ENCODE results near the gene ILK.

The ILK gene

GRCh38 chr11:6557063-6557462 lies 46.5 kb upstream of the ILK start:
- DNase-seq: no peak
- no peaks in the 10 kb centered on the region for H3K27me3 ChIP-seq (ENCODE audit: control insufficient read depth in 1 of 2, insufficient read depth in 1 of 2, low read length in 2 of 2)
- H3K14ac ChIP-seq (ENCODE audit: low read length in 2 of 2): no peak overlapping the region
- H2BK12ac ChIP-seq (ENCODE audit: low read length in 2 of 2): no peak overlapping the region
- H2BK120ac ChIP-seq (ENCODE audit: low read depth, low read length): no peak overlapping the region
- no peak overlapping the region for H3K23ac ChIP-seq (ENCODE audit: low read length in 2 of 2)
- no peak overlapping the region for H2AFZ ChIP-seq (ENCODE audit: low read depth, low read length)
- H3K36me3 ChIP-seq (ENCODE audit: control insufficient read depth in 1 of 2, insufficient read depth in 2 of 2, low read depth in 1 of 2, low read length in 2 of 2): peaks cover 11 to 40% of the 10 kb centered on the region in 2 experiments
- H3K4me1 ChIP-seq (ENCODE audit: control insufficient read depth, insufficient read depth, low read depth, low read length): peaks cover 9% of the 10 kb centered on the region
- H3K18ac ChIP-seq (ENCODE audit: low read depth in 1 of 2, low read length in 2 of 2): no peak overlapping the region
- no peak overlapping the region for H3K4me2 ChIP-seq (ENCODE audit: low read length, poor library complexity, severe bottlenecking)
- no peak overlapping the region for H4K91ac ChIP-seq (ENCODE audit: low read length)
- H3K9ac ChIP-seq (ENCODE audit: low read length): no peak overlapping the region
- 97% methylated on average over 10 of the region's 11 CpGs for WGBS
- no peak overlapping the region for H3K4me3 ChIP-seq (ENCODE audit: insufficient read depth in 1 of 2, low read depth in 1 of 2, low read length in 2 of 2)
- no peak overlapping the region for H2AK5ac ChIP-seq (ENCODE audit: low read length, severe bottlenecking)
- no peak overlapping the region for H4K8ac ChIP-seq (ENCODE audit: low read length)
- H3K27ac ChIP-seq (ENCODE audit: low read length, poor library complexity, severe bottlenecking): no peak overlapping the region
- H2BK15ac ChIP-seq (ENCODE audit: low read depth, poor library complexity, severe bottlenecking): no peak overlapping the region
- H3K79me1 ChIP-seq (replicated peaks; ENCODE audit: low read length, poor library complexity, severe bottlenecking): no peaks in the 10 kb centered on the region
- no peaks in the 10 kb centered on the region for H3K9me3 ChIP-seq (ENCODE audit: control insufficient read depth, low read length)
- H2BK5ac ChIP-seq (ENCODE audit: low read depth, low read length, poor library complexity, severe bottlenecking): no peak overlapping the region
- no peak overlapping the region for H3K4ac ChIP-seq (ENCODE audit: low read depth in 1 of 2, low read length in 2 of 2)

GRCh38 chr11:6557761-6558674 lies 45.6 kb upstream of the ILK start:
- H3K9ac ChIP-seq (ENCODE audit: low read length): no peak overlapping the region
- no peak overlapping the region for H3K23ac ChIP-seq (ENCODE audit: low read length in 2 of 2)
- no peak overlapping the region for H2BK15ac ChIP-seq (ENCODE audit: low read depth, poor library complexity, severe bottlenecking)
- H3K27ac ChIP-seq (ENCODE audit: low read length, poor library complexity, severe bottlenecking): no peak overlapping the region
- H2AFZ ChIP-seq (ENCODE audit: low read depth, low read length): no peak overlapping the region
- peaks cover 12% of the 10 kb centered on the region for H3K4me1 ChIP-seq (ENCODE audit: control insufficient read depth, insufficient read depth, low read depth, low read length)
- no peaks in the 10 kb centered on the region for H3K79me1 ChIP-seq (replicated peaks; ENCODE audit: low read length, poor library complexity, severe bottlenecking)
- H4K91ac ChIP-seq (ENCODE audit: low read length): no peak overlapping the region
- 95% methylated on average over 14 of the region's 14 CpGs for WGBS
- no peak overlapping the region for H2AK5ac ChIP-seq (ENCODE audit: low read length, severe bottlenecking)
- H3K4ac ChIP-seq (ENCODE audit: low read depth in 1 of 2, low read length in 2 of 2): no peak overlapping the region
- H3K18ac ChIP-seq (ENCODE audit: low read depth in 1 of 2, low read length in 2 of 2): no peak overlapping the region
- H4K8ac ChIP-seq (ENCODE audit: low read length): no peak overlapping the region
- DNase-seq: no peak
- H3K14ac ChIP-seq (ENCODE audit: low read length in 2 of 2): no peak overlapping the region
- H3K9me3 ChIP-seq (ENCODE audit: control insufficient read depth, low read length): no peaks in the 10 kb centered on the region
- no peak overlapping the region for H3K4me3 ChIP-seq (ENCODE audit: insufficient read depth in 1 of 2, low read depth in 1 of 2, low read length in 2 of 2)
- H3K36me3 ChIP-seq (ENCODE audit: control insufficient read depth in 1 of 2, insufficient read depth in 2 of 2, low read depth in 1 of 2, low read length in 2 of 2): peaks cover 13 to 47% of the 10 kb centered on the region in 2 experiments
- no peak overlapping the region for H2BK120ac ChIP-seq (ENCODE audit: low read depth, low read length)
- H2BK5ac ChIP-seq (ENCODE audit: low read depth, low read length, poor library complexity, severe bottlenecking): no peak overlapping the region
- no peak overlapping the region for H3K4me2 ChIP-seq (ENCODE audit: low read length, poor library complexity, severe bottlenecking)
- no peaks in the 10 kb centered on the region for H3K27me3 ChIP-seq (ENCODE audit: control insufficient read depth in 1 of 2, insufficient read depth in 1 of 2, low read length in 2 of 2)
- no peak overlapping the region for H2BK12ac ChIP-seq (ENCODE audit: low read length in 2 of 2)

DNA sequence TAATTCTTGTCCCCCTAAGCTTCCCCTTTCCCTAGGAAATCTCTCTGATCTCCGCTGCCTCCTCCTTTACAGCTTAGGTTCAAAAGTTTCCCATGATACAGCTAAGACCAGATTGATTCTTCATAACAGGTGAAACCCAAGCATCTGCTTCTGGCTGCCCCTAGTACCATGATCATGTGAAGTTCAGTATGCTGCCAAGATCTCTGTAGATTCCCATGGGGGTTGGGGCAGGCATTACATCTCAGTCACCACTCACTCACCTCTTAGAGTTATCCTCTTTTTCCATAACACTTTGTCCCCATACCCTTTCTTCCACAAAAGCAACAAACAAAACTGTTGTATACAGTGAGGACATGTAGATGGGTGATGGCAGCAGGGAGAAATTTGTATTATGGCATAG lies 44.2 kb upstream of the ILK start:
- Histone ChIP-seq H2BK120ac (ENCODE audit: low read depth, low read length) (no peak overlapping the region), H3K4me2 (ENCODE audit: low read length, poor library complexity, severe bottlenecking) (no peak overlapping the region), H3K4me1 (ENCODE audit: control insufficient read depth, insufficient read depth, low read depth, low read length) (peaks cover 17% of the 10 kb centered on the region), H3K23ac (ENCODE audit: low read length in 2 of 2) (no peak overlapping the region), H4K8ac (ENCODE audit: low read length) (no peak overlapping the region), H4K91ac (ENCODE audit: low read length) (no peak overlapping the region), H3K18ac (ENCODE audit: low read depth in 1 of 2, low read length in 2 of 2) (no peak overlapping the region), H2AK5ac (ENCODE audit: low read length, severe bottlenecking) (no peak overlapping the region), H3K9ac (ENCODE audit: low read length) (no peak overlapping the region), H3K4me3 (ENCODE audit: insufficient read depth in 1 of 2, low read depth in 1 of 2, low read length in 2 of 2) (no peak overlapping the region), H2BK5ac (ENCODE audit: low read depth, low read length, poor library complexity, severe bottlenecking) (no peak overlapping the region), H3K9me3 (ENCODE audit: control insufficient read depth, low read length) (no peaks in the 10 kb centered on the region), H3K4ac (ENCODE audit: low read depth in 1 of 2, low read length in 2 of 2) (no peak overlapping the region), H3K79me1 (replicated peaks; ENCODE audit: low read length, poor library complexity, severe bottlenecking) (no peaks in the 10 kb centered on the region), H2BK12ac (ENCODE audit: low read length in 2 of 2) (no peak overlapping the region), H3K36me3 (ENCODE audit: control insufficient read depth in 1 of 2, insufficient read depth in 2 of 2, low read depth in 1 of 2, low read length in 2 of 2) (peaks cover 16 to 60% of the 10 kb centered on the region in 2 experiments), H3K27me3 (ENCODE audit: control insufficient read depth in 1 of 2, insufficient read depth in 1 of 2, low read length in 2 of 2) (no peaks in the 10 kb centered on the region), H3K14ac (ENCODE audit: low read length in 2 of 2) (no peak overlapping the region), H2BK15ac (ENCODE audit: low read depth, poor library complexity, severe bottlenecking) (no peak overlapping the region), H2AFZ (ENCODE audit: low read depth, low read length) (no peak overlapping the region), H3K27ac (ENCODE audit: low read length, poor library complexity, severe bottlenecking) (no peak overlapping the region)
- 100% methylated on average over 1 of the region's 1 CpG for WGBS
- no peak for DNase-seq

DNA sequence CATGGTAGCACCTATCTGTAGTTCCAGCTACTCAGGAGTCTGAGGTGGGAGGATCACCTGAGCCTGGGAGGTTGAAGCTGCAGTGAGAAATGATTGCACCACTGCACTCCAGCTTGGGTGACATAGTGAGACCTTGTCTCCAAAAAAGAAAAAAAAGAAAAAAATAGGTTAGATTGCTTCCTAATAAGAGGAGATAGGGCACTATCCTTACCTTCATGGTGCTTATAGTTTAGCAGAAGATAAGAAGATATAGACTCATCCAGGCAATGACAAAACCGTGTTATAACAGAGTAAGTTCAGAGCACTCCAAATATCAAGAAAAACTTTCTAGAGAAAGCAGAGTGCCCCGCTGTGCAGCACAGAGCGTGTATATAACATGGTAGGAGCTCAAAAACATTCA lies 42.3 kb upstream of the ILK start:
- Histone ChIP-seq H3K4me1 (ENCODE audit: control insufficient read depth, insufficient read depth, low read depth, low read length) (peaks cover 18% of the 10 kb centered on the region), H3K9me3 (ENCODE audit: control insufficient read depth, low read length) (no peaks in the 10 kb centered on the region), H2AK5ac (ENCODE audit: low read length, severe bottlenecking) (no peak overlapping the region), H3K23ac (ENCODE audit: low read length in 2 of 2) (no peak overlapping the region), H3K4me2 (ENCODE audit: low read length, poor library complexity, severe bottlenecking) (no peak overlapping the region), H2AFZ (ENCODE audit: low read depth, low read length) (no peak overlapping the region), H3K79me1 (replicated peaks; ENCODE audit: low read length, poor library complexity, severe bottlenecking) (no peaks in the 10 kb centered on the region), H4K8ac (ENCODE audit: low read length) (no peak overlapping the region), H3K14ac (ENCODE audit: low read length in 2 of 2) (no peak overlapping the region), H3K18ac (ENCODE audit: low read depth in 1 of 2, low read length in 2 of 2) (no peak overlapping the region), H3K27ac (ENCODE audit: low read length, poor library complexity, severe bottlenecking) (no peak overlapping the region), H3K9ac (ENCODE audit: low read length) (no peak overlapping the region), H3K4ac (ENCODE audit: low read depth in 1 of 2, low read length in 2 of 2) (no peak overlapping the region), H3K36me3 (ENCODE audit: control insufficient read depth in 1 of 2, insufficient read depth in 2 of 2, low read depth in 1 of 2, low read length in 2 of 2) (peaks cover 16 to 68% of the 10 kb centered on the region in 2 experiments), H2BK120ac (ENCODE audit: low read depth, low read length) (no peak overlapping the region), H2BK5ac (ENCODE audit: low read depth, low read length, poor library complexity, severe bottlenecking) (no peak overlapping the region), H4K91ac (ENCODE audit: low read length) (no peak overlapping the region), H3K27me3 (ENCODE audit: control insufficient read depth in 1 of 2, insufficient read depth in 1 of 2, low read length in 2 of 2) (no peaks in the 10 kb centered on the region), H3K4me3 (ENCODE audit: insufficient read depth in 1 of 2, low read depth in 1 of 2, low read length in 2 of 2) (no peak overlapping the region), H2BK12ac (ENCODE audit: low read length in 2 of 2) (no peak overlapping the region), H2BK15ac (ENCODE audit: low read depth, poor library complexity, severe bottlenecking) (no peak overlapping the region)
- 92% methylated on average over 3 of the region's 3 CpGs for WGBS
- no peak for DNase-seq
